ES-I3 (cell line): Measurements from ENCODE around the gene SMIM28.

Source experiments
- H3K36me3 ChIP-seq: 2 replicates; pipeline ENCODE4 v1.6.1; 2013; ENCODE audit warnings: mild to moderate bottlenecking, low read length, control low read depth, moderate library complexity; ENCODE audit not compliant: insufficient read depth
- H3K4me1 ChIP-seq: 2 replicates; pipeline ENCODE4 v1.6.1; 2013; ENCODE audit warnings: mild to moderate bottlenecking, control low read depth, low read length; ENCODE audit not compliant: insufficient read depth
- H3K9ac ChIP-seq: 2 replicates; pipeline ENCODE4 v1.6.1; 2013; ENCODE audit warnings: low read depth, mild to moderate bottlenecking, low read length, moderate library complexity
- H3K9me3 ChIP-seq: 2 replicates; pipeline ENCODE4 v1.6.1; 2013; ENCODE audit warnings: mild to moderate bottlenecking, low read length, moderate library complexity; ENCODE audit not compliant: control insufficient read depth, insufficient read depth

SMIM28 gene

DNA sequence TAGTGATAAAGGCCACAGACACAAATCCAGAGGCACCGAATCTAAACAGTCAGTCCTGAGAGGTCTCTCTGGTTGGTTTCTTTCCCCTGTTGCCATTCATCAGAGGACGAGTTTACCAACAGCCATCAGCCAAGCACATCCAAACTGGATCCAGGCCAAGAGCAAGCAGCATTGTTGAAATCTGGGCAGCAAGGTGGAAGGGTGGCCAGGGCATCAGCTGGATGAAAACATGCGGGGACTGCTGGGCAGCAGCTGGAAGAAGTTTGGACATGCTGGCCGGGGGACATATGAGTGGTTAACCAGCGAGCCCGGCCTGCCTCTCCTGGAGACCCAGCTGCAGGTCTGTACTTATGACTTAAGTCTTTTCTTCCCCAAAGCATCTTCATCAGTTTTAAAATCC lies at the start of gene SMIM28:
Gene SMIM28 (plus strand): TSS at position 62 of the 400 bp plus-strand sequence. CDS start 168 bp downstream, at position 230.
- no peaks in the 10 kb centered on the region for H3K36me3 ChIP-seq
- peaks cover 9% of the 10 kb centered on the region for H3K4me1 ChIP-seq
- H3K9ac ChIP-seq: no peak within 1 kb of the TSS
- no peaks in the 10 kb centered on the region for H3K9me3 ChIP-seq

DNA sequence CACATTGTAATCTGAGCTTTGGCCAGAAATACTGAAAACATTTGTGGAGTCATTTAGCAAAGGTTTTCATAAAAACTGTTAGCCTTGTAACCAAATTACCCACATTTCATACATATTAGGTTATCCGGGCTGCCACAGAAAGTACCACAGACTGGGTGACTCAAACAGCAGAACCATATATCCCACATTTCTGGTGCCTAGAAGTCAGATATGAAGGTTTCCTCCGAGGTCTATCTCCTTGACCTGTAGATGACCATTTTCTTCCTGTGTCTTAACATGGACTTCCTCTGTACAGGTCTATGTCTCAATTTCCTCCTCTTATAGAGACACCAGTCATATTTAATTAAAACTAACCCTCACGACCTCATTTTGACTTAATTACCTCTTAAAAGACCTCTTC lies 49.5 kb upstream of the SMIM28 start:
- Histone ChIP-seq H3K9ac (no peak overlapping the region), H3K4me1 (peaks cover 29% of the 10 kb centered on the region; the same call in 1 of the 2 replicates), H3K36me3 (no peaks in the 10 kb centered on the region), H3K9me3 (no peaks in the 10 kb centered on the region)

GRCh38 chr6:138330763-138331162 lies 46.9 kb upstream of the SMIM28 start:
- no peak overlapping the region; the same call in 1 of the 2 replicates for H3K9ac ChIP-seq
- H3K36me3 ChIP-seq: no peaks in the 10 kb centered on the region
- no peaks in the 10 kb centered on the region for H3K9me3 ChIP-seq
- peaks cover 29% of the 10 kb centered on the region; the same call in 1 of the 2 replicates for H3K4me1 ChIP-seq

DNA sequence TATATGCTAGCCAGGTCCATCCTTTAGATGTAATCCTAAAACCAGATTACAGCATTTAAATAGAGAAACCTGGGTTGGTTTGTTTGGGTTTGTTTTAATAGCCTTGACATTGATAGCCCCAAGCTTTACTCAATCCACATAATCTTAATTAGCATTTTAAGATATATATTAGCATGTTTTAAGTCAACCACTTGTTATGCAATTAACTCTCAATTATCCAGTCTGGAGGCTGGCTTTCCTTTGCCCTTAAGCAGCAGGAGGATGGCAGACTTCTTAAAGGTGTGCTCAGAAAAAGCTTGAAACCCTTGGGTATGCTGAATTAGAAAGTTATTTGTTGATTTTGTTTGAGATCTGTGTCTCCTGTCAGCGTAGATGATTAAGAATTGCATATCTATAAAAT lies 46.3 kb upstream of the SMIM28 start:
- H3K9ac ChIP-seq: peak overlapping the region; percentile 2; the same call in 1 of the 2 replicates

DNA sequence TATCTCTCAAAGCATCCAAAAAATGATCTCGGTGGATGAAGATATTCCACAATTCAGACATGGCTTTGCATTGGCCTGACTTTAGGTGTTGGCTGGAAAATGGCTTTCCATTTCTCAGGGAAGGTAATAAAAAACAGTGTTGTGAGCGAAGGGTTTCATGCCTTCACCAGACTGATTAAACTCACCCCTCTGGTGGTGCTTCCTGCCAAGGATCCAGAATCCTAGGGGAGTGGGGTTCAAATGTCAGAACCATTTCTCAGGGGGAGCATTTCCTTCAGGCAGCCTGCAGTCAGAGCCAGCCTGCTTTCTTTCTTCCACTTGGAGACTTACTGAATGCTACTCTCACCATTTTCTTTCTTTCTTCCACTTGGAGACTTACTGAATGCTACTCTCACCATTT lies 45.7 kb upstream of the SMIM28 start:
- Histone ChIP-seq H3K9me3 (no peaks in the 10 kb centered on the region), H3K4me1 (peaks cover 32% of the 10 kb centered on the region; the same call in 1 of the 2 replicates), H3K9ac (peak overlapping the region; percentile 2; the same call in 1 of the 2 replicates), H3K36me3 (no peaks in the 10 kb centered on the region)

More for the DNA sequence above, 46.3 kb upstream of the SMIM28 start:
- no peaks in the 10 kb centered on the region for H3K36me3 ChIP-seq
- no peaks in the 10 kb centered on the region for H3K9me3 ChIP-seq
- H3K4me1 ChIP-seq: peaks cover 32% of the 10 kb centered on the region; the same call in 1 of the 2 replicates

- peaks cover 34% of the 10 kb centered on the region; the same call in 1 of the 2 replicates for H3K4me1 ChIP-seq
- H3K9me3 ChIP-seq: no peaks in the 10 kb centered on the region
- no peaks in the 10 kb centered on the region for H3K36me3 ChIP-seq
- no peak overlapping the region for H3K9ac ChIP-seq
Observed at GRCh38 chr6:138334000-138334399, 43.7 kb upstream of the SMIM28 start.

- H3K9ac ChIP-seq: no peak overlapping the region
Observed at GRCh38 chr6:138334963-138335362, 42.7 kb upstream of the SMIM28 start.

DNA sequence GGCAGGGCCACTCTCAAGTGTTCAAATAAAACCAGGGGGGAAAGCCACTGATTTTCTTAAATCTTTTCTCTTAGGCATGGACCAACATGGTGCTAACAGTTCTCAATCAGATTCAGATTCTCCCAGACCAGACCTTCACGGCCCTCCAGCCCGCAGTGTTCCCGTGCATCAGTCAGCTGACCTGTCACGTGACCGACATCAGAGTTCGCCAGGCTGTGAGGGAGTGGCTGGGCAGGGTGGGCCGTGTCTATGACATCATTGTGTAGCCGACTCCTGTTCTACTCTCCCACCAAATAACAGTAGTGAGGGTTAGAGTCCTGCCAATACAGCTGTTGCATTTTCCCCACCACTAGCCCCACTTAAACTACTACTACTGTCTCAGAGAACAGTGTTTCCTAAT lies 41.5 kb upstream of the SMIM28 start:
- peak overlapping the region; percentile 22; the same call in 1 of the 2 replicates for H3K9ac ChIP-seq
- H3K4me1 ChIP-seq: peaks cover 24% of the 10 kb centered on the region; the same call in 1 of the 2 replicates
- no peaks in the 10 kb centered on the region for H3K9me3 ChIP-seq
- no peaks in the 10 kb centered on the region for H3K36me3 ChIP-seq

More at GRCh38 chr6:138334963-138335362, 42.7 kb upstream of the SMIM28 start:
- Histone ChIP-seq H3K36me3 (no peaks in the 10 kb centered on the region), H3K9me3 (no peaks in the 10 kb centered on the region), H3K4me1 (peaks cover 34% of the 10 kb centered on the region; the same call in 1 of the 2 replicates)

- no peaks in the 10 kb centered on the region for H3K9me3 ChIP-seq
- H3K4me1 ChIP-seq: peaks cover 18% of the 10 kb centered on the region; the same call in 1 of the 2 replicates
- no peak overlapping the region for H3K9ac ChIP-seq
- no peaks in the 10 kb centered on the region for H3K36me3 ChIP-seq
Observed at GRCh38 chr6:138337076-138337475, 40.6 kb upstream of the SMIM28 start.

- H3K9me3 ChIP-seq: no peaks in the 10 kb centered on the region
- no peaks in the 10 kb centered on the region for H3K36me3 ChIP-seq
- H3K4me1 ChIP-seq: 0 out of 2 replicates have a peak, but pooled peaks cover 7% of the 10 kb centered on the region
- no peak overlapping the region for H3K9ac ChIP-seq
Observed at GRCh38 chr6:138339024-138339423, 38.7 kb upstream of the SMIM28 start.

DNA sequence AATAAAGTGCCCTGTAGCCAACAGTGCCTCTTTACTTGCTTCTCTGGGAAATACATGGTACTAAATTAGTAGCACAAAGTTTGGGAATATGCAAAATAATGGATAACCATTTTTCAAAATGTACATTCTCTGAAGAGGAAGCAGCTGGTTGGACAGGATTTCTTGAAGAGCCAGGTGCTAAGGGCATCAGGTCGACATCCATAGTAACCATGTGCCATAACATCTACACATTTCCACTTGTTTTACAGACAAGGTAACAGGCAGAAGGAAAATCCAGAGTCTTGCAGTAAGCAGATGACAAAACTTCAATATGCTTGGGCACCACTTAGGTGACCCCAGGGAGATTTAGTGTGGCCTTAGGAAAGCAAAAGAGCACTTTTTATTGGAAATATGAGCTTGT lies 36.5 kb upstream of the SMIM28 start:
- Histone ChIP-seq H3K4me1 (peaks cover 12% of the 10 kb centered on the region; the same call in 1 of the 2 replicates), H3K9me3 (no peaks in the 10 kb centered on the region), H3K36me3 (no peaks in the 10 kb centered on the region), H3K9ac (no peak overlapping the region)

GRCh38 chr6:138343112-138343511 lies 34.6 kb upstream of the SMIM28 start:
- H3K9ac ChIP-seq: no peak overlapping the region

DNA sequence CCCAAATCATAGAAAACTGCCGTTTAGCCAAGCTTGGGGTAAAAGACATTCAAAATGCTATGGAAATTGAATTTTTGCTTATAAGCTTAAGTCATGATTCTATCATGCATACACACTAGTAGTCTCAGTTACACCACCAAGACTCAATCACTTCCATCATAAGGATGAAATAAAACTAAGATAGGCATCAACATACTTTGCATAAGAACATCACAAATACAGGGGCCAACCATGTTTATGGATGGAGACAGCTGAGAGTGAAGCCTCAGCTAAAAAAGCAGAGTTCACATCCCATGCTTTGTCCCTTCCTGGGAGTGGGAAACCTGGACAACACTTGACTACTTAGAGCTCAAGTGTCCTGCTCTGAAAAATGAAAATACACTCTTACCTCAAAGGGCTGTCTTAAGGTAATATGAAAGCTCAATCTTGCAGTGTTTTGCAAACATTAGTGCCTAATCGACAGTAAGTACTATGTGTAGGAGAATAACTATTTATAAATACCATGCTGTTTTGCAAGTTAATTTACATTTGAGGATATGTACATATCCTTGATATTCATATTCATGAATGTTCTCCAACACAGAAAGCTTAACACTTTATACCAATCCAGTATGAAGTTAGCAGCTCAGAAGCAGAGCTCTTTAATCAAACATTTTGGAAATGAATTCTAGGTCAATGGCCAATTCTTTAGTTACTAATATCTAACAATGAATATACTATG lies 32.0 kb upstream of the SMIM28 start:
- Histone ChIP-seq H3K4me1 (peaks cover 21% of the 10 kb centered on the region; the same call in 1 of the 2 replicates), H3K36me3 (no peaks in the 10 kb centered on the region), H3K9me3 (no peaks in the 10 kb centered on the region), H3K9ac (no peak overlapping the region)

More at GRCh38 chr6:138343112-138343511, 34.6 kb upstream of the SMIM28 start:
- Histone ChIP-seq H3K4me1 (peaks cover 17% of the 10 kb centered on the region; the same call in 1 of the 2 replicates), H3K36me3 (no peaks in the 10 kb centered on the region), H3K9me3 (no peaks in the 10 kb centered on the region)

- no peak overlapping the region for H3K9ac ChIP-seq
- H3K4me1 ChIP-seq: peaks cover 21% of the 10 kb centered on the region; the same call in 1 of the 2 replicates
- H3K9me3 ChIP-seq: no peaks in the 10 kb centered on the region
- no peaks in the 10 kb centered on the region for H3K36me3 ChIP-seq
Observed at GRCh38 chr6:138346302-138347195, 31.2 kb upstream of the SMIM28 start.
